ENCODE measurements around the gene LRRC37B.
"Not testable (repeated sequence)": the region's sequence is repeated elsewhere in the genome, so short reads cannot be mapped to it uniquely, and the experiment has no call there.

GRCh38 chr17:32054985-32055384 is 47.8 kb downstream of the LRRC37B start:
- not testable (repeated sequence) for TF ChIP-seq FOXP2 (optimal IDR thresholded peaks at IDR 0.05; ENCODE audit: control extremely low read depth, extremely low read length, insufficient read depth); POLR2AphosphoS5 (IDR thresholded peaks at IDR 0.05; ENCODE audit: borderline replicate concordance, low read depth, low read length); EZH2 (IDR thresholded peaks at IDR 0.05)

Data from SK-N-MC (cell line).